GM18526 (cell line): ENCODE data around the gene TMEM132E.

Experiments used
- POLR2A ChIP-seq: IDR thresholded peaks from 3 replicates; pipeline ENCODE4 v1.6.1; 2011; ENCODE audit not compliant: insufficient read length; ENCODE audit errors: extremely low read depth

The TMEM132E gene

DNA sequence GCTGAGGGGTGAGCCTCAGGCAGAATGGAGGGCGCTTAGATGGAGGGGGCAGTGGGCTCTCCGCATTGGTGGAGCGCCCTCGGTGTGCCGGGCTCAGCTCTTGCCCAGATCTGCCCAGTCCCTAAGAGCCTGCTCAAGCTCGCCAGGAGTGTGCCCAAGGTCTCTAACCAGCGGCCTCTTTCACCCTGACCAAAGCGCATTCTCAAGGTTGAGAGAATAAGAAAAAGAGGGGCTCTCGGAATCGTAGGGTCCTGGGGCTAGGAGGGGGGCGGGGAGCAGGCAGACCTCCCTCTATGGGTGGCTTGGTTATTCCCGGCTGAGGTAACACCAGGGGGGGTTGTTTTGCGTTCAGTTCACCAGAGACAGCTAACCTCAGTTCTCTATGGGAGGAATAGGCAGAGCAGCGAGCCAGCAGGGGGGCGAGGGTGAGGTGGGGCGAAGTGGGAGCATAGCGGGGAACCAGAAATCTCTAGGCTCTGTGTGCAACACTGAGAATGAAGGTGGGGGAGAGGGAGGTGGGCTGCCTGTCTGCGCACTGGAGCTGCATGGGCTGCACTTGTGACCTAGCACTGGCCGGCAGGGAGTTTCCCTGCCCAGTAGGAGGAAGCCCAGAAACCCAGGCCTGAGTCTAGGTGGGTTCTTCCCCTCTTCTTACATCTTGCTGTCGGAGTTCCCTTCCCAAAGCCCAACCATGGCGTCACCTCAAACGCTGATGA lies 3.0 kb downstream of the TMEM132E start:
- TF ChIP-seq POLR2A = no peak

DNA sequence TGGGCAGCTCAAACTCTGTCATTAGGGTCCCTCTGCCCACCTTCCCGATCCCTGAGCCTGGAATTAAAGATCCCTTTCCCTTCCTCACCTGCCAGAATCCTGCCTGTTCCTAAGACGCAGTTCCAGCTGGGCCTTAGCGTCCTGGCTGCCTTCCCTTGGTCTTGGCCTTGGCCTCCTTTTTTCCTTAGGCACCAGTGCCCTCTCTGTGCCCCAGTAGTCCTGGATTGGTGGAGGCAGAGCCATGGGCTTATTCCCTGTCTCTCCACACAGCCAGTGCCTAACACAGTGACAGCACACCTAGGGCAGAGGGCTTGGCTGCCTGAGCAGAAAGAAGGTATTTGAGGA lies 3.5 kb downstream of the TMEM132E start:
- TF ChIP-seq POLR2A = no peak

DNA sequence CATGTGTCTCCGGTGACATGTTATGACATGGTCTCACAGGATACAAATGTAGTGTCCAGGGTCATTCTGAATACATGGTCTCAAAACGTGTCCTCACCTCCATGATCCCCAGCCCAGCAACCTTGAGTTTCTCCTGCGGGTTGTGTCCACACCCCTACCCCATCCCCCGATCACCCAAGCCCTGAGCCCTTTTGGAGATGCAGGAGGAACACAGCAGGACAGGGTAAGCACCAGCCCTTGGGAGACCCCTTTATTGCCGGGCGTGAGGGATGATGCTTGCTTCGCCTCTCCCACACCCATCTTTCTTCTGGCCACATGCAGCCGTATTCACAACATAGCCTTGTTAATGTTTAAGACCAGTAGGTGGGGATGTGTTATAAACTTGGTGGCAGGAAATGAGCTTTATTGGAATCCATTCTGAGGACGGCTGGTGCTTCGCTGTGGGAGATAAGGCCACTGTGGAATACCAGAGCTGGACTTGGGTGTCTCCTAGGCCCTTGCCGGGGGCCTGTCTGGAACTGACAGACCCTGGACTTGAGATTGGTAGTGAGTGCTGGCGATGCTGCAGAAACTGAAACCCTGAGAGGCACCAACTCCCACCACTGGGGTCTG lies 5.5 kb downstream of the TMEM132E start:
- TF ChIP-seq POLR2A = no peak

- TF ChIP-seq POLR2A = no peak
Measured at GRCh38 chr17:34586346-34586846, 7.0 kb downstream of the TMEM132E start.

GRCh38 chr17:34588266-34588665 lies 8.9 kb downstream of the TMEM132E start:
- no peak for TF ChIP-seq POLR2A

DNA sequence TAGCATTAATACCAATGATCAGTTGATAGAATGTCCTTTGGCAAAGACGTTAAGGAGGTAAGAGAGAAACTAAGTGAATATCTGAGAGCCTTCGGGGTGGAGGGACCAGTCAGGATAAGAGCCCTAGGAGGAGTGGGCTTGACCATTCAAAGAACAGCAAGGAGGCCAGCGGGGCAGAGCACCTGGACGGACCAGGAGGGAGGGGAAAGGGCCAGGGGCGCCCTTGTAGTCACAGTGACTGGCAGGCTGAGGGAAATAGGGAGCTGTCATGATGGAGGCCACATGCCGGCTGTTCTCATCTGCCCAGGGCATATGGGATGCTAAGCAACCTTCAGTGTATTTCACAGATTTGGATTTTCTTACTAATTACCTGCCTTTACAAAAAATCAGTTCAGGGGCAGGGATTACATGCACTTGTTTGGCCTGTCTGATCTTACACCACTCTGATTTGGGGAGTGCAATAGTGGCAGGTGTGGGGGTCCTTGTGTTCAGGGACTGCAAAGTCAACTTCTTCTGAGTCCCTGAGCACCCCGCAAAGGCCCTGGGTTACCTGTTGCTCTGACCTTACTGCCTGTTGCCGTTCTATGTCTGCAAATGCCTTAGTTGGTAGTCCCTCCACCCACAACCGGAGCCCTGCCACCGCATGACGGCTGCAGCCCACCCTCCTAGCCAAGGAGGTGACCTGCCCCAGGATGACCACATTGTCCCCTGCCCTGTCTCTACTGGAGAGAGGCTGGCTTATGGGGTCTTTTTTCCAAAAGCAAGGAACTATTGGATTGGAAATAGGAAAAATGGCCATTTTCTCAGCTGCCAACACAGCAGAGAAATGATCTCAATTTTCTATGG lies 10.0 kb downstream of the TMEM132E start:
- no peak for TF ChIP-seq POLR2A

GRCh38 chr17:34592002-34592401 lies 12.6 kb downstream of the TMEM132E start:
- no peak for TF ChIP-seq POLR2A

DNA sequence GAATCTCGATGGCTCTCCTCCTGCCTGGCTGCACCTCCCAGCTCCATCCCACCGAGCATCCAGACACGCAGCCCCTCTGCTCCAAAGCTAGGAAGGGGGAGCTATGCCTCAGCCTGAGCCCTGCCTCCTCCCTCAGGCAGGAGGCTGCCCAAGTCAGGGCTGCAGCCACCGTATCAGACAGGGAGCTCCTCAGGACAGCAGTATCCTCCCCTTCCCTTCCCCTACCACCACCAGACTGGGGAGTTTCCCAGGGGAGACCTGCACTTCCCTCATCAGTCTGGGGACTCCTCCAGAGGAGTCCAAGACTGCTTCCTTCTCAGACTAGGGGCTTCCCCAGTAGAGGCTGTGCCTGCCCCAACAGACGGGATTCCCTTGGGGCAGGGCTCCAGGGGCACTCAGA lies 17.5 kb downstream of the TMEM132E start:
- no peak for TF ChIP-seq POLR2A

DNA sequence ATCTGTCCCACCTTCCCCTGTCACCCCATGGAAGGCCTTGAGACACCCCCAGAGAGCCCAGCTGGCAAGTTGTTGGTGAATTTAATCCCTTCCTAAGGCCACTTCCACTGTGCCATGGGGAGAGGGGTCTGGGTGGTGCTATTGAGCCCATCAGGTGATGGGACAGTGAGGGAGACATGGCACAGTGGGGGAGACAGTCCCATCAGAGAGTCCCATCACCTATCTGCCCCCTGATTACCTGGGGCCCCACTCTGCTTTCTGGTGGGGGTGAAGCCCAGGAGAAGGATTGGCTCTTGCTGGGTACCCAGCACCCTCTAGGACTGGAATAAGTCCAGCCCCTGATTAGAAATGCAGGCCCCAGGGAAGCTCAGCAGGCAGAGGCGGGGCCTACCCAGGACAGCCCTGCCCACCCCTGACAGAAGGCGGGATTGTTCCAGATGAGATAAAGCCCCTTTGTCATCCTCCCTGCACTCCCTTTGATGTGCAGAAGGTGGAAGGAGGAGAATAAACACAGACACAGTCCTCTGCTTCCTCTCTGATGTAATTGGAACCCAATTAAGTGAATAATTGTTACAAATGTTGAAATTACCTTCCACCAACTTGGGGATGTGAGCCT lies 18.9 kb downstream of the TMEM132E start:
- no peak for TF ChIP-seq POLR2A

DNA sequence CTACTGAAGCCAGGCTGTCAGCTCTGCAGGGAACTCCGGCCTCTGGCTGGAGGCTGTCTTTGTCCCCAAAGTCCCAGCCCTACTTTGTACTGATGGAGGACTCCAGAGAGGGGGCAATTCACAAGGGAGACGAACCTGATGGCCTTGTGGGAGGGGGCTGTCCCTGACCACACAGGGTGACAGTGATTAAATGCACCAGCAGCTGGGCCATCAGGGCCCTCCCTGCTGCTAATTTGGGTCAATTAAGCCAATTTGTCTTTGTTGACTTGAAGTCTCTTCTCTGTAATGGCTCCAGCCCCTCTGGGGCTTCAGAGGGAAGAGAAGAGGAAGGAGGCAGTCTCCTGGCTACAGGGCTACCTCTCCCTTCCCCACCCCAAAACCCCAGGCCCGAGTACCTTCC lies 22.0 kb downstream of the TMEM132E start:
- TF ChIP-seq POLR2A = no peak

GRCh38 chr17:34603974-34604373 lies 24.6 kb downstream of the TMEM132E start:
- no peak for TF ChIP-seq POLR2A

DNA sequence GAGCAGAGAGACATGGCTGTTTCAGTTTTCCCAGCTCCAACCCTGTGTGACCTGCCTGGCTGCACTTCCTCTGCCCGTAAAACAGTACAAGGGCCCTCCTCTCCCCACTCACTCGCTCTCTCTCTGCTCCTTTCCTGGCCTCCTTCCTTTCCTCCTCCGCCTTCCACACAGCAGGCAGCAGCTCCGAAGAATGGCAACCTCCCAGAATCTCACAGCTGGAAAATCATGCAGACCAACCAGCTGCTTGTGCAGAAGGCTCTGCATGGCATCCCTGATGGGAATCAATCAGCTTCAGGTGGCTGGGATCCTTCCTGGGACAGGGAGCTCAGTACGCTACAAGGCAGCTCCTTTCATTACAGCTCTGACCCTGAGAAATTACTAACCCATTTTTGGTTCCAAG lies 27.4 kb downstream of the TMEM132E start:
- TF ChIP-seq POLR2A = no peak

DNA sequence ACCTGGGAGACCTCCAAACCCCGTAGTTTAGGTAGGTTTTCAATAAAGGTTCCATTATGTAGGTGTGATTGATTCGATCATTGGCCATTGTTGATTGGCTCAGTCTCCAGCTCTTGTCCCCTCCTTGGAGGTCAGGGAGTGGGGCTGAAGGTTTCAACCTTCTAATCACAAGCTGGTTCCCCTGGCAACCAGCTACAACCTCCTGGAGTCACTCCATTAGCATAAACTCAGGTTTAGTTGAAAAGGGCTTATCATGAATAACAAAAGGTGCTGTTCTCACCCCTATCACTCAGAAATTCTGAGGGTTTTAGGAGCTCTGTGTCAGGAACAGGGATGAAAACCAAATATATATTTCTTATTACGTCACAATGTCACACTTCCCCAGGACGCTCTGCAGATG lies 28.5 kb downstream of the TMEM132E start:
- no peak for TF ChIP-seq POLR2A

DNA sequence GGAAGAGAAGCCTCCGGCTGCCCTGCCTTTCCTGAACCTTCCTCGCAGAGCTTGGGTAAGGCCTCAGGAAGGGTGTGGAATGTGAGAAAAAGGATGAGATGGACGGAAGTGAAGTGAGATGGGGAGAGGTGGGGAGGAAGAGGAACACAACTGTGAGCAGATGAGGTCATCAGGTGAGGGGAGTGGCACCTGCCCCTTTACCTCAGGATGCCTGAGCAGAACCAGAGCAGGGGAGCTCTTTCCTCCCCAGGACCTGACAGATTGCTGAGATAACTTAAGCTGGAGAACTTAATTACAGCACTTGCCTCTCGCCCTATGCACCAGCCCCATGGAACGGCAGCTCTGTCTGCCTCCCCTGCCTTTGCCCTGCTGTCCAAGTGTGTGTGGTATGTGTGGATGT lies 29.8 kb downstream of the TMEM132E start:
- TF ChIP-seq POLR2A = no peak

DNA sequence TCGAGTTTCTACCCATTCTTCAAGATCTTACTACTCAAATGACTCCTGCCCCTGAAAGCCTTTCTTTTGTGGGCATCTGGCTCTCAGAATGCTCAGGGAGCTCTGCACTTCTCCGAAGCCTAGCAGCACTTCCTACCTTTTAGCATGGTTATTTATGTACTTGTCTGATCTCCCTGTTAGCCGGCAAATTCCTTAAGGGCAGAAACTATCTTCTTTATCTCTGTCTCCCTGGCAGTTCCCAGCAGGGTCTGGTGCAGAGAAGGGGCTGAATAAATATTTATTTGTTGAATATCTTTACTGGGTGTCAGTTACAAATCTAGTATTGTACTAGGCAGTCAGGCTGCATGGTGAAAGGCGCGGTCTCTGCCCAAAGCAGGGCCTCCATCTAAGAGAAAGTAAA lies 30.7 kb downstream of the TMEM132E start:
- TF ChIP-seq POLR2A = no peak

DNA sequence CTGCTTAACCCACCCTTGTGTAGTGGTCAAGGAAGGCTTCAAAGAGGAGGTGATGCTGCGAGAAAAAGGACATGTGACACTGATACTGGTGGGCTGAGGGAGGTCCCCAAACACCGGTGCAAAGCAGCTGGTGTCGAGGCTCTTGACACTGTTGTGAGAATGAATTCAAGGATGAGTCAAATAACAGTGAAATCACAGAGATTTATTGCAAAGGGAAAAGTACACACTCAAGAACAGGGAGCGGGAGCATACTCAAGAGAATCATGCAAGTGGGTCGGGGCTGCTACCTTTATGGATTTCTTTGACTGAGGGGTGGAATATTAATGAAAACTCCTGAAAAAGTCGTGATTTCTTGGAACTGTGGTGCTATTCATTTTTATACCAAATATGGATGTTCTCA lies 31.1 kb downstream of the TMEM132E start:
- no peak for TF ChIP-seq POLR2A
